OCI-M1 (cell line): ENCODE data around the gene EIF2B5.
A peak's percentile ranks its signal among the peaks of the same experiment; 100 is the strongest.

Experiments used
- DNase-seq: peaks from one replicate; lab custom pipeline; 2025; lab: John Stamatoyannopoulos, UW

Gene EIF2B5

GRCh38 chr3:184174284-184174645, 39.1 kb downstream of the EIF2B5 start:
- DNase-seq = no peak

DNA sequence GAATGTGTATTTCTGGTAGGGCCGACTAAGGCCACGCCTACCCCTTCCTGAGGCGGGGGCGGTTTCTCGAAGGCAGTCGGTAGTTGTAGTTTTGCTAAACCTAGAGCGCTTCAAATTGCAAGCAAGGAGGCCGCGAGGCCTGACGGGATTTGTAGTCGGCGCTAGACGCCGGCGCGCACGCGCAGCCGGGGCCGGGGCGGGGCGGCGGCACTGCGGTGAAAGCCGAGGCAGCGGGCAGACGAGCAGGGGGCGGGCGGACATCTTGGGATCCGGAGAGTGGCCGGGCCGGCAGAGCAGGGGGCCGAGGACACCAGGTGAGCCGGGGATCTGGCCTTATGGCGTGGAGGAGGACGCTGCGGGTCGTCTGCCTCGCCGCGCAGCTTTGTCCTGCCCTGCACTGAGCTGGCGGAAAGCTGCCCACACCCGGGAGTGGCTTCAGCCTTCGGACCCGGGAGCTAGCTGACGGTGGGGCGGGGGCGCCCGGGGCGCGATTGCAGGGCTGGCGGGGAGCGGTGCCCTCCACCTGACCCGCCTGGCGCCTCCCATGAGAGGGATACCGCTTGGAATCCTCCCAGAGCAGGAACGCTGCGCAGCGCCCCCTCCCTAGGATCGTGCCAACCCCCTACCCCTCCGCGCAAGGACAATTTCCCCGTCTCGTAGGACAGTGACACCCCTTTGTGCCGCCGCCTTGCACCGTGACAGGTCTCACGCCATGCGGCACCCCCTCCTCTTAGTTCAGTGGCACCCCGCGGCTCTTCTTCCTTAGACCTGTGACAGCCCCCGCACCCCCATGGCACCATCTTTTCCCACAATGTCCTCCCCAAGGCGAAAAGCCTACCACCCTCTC, 39.7 kb downstream of the EIF2B5 start, which contains the start of gene AP2M1:
Gene AP2M1 (plus strand): TSS at position 210 of the 847 bp plus-strand sequence. CDS start 2,139 bp downstream, outside the sequence.
- DNase-seq = peak; percentile 97

GRCh38 chr3:184175506-184175905, 40.3 kb downstream of the EIF2B5 start:
- DNase-seq = no peak

DNA sequence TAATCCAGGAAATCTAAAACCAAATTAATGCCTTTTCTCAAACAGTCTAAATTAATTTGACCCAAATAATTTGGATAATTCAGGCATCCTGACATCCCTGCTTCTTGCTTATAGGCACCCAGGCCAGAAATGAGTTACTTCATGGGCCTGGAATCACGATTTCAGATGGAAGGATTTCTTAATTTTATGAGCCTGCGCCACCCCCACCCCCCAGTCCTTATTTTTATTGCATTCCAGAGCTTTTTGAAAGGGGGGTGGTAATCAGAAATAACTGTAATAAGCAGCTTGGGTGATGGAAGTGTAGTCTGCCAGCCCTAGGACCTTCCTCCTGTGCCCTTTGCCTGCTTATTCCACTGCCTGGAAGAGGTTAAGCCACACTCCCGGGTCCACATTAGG, 40.8 kb downstream of the EIF2B5 start:
- no peak for DNase-seq

GRCh38 chr3:184176377-184177330, 41.5 kb downstream of the EIF2B5 start:
- DNase-seq = peak; percentile 77

- no peak for DNase-seq
These were observed 42.2 kb downstream of the EIF2B5 start for GRCh38 chr3:184177331-184177731.

DNA sequence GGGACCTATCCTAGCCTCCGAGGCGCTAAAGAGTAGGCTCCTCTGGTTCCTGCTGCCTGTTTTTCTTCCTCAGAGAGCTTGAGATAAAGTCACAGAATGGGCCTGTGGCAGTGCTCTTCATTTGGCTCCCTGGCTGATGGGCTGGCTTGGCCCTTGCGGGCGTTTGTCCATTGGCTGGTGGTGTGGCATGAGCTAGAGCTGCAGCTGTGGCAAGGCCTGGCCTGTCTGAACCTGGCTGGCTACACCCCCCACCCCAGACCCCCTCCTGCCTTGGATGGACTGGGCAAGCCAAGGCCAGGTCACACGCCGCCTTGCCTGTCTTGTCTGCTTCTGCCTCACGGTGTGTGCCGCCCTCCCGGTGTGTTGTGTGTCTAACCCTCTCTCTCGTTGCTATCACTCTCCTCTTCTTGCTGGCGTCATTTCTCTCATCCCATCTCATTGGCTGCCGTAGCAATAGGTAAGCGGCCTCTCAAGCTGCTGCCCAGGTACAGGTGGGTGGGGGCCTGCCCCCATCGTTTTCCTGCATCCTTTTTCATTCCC, 42.7 kb downstream of the EIF2B5 start:
- no peak for DNase-seq

- no peak for DNase-seq
These were observed 43.5 kb downstream of the EIF2B5 start for GRCh38 chr3:184178521-184179138.

DNA sequence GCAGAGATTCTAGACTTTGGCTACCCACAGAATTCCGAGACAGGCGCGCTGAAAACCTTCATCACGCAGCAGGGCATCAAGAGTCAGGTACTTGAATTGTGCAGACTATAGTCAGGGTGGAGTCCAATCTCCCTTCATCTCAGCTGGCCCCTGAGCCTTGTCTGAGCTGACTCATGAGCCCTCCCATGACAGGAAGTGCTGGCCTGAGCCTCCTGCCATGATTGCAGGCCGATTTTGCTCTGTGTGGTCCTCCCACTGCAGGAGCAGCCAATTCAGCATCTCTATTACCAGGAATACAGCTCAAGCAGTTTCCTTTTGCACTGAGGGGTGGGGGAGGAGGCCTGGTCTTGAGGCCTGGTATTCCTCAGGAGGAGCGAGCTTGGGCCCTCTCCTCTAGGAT, 45.0 kb downstream of the EIF2B5 start:
- no peak for DNase-seq

GRCh38 chr3:184181596-184181995, 46.4 kb downstream of the EIF2B5 start:
- DNase-seq = no peak

DNA sequence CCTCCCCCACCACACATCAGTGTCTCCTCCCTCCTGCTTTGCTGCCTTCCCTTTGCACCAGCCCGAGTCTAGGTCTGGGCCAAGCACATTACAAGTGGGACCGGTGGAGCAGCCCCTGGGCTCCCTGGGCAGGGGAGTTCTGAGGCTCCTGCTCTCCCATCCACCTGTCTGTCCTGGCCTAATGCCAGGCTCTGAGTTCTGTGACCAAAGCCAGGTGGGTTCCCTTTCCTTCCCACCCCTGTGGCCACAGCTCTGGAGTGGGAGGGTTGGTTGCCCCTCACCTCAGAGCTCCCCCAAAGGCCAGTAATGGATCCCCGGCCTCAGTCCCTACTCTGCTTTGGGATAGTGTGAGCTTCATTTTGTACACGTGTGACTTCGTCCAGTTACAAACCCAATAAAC, 48.5 kb downstream of the EIF2B5 start:
- no peak for DNase-seq

DNA sequence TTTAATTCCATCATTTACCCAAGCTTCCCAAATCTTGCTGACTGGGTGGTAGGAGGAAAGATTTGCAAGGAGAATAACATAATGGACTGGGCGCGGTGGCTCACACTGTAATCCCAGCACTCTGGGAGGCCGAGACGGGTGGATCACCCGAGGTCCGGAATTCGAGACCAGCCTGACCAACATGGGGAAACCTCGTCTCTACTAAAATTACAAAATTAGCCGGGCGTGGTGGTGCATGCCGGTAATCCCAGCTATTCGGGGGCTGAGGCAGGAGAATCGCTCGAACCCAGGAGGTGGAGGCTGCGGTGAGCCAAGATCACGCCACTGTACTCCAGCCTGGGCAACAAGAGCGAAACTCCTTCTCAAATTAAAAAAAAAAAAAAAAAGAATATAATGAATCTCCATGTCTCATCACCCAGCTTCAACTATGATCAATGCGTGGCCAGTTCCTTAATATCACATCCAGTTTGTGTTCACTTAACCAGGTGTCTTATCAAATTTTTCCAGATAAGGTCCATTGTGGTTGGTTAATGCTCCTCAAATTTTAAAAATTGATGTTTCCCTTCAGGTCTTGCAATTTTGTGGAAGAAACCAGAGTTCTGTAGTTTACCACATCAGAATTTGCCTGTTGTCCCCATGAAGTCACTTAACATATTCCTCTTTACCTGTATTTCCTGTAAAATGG, 49.5 kb downstream of the EIF2B5 start:
- peak; percentile 6 for DNase-seq

DNA sequence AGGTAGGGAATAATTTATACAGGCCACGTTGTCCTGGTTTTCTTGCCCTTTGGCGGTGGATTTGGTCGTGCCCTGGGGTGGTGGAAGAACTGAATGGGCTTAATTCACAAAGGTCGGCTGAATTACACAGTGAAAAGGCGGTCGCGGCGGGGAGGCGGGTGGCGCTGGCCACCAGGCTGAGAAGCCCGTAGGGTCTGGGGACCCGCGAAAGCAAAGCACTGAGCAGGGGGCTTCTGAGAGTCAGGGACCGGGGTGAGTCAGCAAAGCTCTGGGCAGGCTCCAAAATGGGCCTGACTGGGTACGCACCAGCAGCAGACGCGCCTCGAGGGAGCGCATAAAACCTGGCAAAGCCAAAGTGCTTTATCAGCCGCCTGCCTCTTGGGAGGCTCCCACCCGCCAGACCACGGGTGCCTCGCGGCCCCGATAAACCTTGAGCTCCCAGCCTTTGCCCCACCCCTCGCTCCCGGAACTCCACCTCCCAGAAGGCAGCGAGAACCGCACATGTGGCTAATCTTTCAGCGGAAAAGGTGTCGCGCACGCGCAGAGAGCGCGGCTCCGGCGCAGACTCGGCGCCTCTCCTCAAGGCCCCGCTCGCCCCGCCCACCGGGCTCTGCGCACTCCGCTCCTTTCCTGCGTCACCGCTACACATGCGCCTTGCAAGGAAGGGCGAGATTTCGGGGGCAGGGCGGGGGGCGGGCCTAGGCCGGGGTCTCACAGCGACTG, 50.5 kb downstream of the EIF2B5 start:
- peak; percentile 99 for DNase-seq

GRCh38 chr3:184186184-184186901, 51.2 kb downstream of the EIF2B5 start, which contains the start of gene ABCF3:
ABCF3 (plus strand) TSS chr3:184186199; CDS start chr3:184186208, 9 bp downstream.
- DNase-seq = peak; percentile 60

DNA sequence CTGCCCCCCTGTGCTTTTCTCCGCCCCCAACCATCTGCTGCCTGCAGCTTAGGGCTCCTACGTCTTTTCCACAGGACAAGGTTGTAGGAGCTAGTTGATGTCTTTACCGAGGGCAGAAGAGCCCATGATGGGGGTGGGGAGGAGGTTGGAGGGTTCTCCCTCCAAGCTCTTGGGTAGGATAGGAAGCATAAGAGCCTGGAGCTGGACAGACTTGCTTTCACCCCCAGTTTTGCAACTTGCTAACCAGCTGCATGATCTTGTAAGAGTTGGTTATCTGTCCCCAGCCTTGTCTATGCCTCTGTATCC, 51.7 kb downstream of the EIF2B5 start:
- no peak for DNase-seq

DNA sequence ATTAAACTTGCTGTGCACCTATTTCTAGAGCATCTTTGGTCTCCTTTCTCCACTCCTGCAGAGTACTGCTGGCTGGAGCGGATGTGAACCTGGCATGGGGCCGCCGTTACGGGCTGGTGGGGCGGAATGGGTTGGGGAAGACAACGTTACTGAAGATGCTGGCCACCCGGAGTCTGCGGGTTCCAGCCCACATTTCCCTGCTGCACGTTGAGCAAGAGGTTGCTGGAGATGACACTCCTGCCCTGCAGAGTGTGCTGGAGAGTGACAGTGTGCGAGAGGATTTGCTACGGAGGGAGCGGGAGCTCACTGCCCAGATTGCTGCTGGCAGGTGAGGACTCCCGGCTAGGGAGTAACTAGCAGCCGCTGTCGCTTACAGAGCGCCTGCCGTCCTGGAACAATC, 52.9 kb downstream of the EIF2B5 start:
- DNase-seq = no peak

DNA sequence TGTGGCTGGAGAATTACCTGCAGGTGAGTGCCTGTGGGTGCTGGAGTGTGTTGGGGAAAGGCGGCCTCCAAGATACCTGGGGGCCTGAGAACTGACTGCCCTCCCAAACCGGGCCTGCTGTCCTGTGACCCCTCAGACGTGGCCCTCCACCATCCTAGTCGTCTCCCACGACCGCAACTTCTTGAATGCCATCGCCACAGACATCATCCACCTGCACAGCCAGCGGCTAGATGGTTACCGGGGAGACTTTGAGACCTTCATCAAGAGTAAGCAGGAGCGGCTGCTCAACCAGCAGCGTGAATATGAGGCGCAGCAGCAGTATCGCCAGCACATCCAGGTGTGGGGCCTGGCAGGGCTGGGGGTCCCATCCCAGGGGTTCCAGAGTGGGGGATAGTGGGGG, 54.3 kb downstream of the EIF2B5 start:
- no peak for DNase-seq

GRCh38 chr3:184192889-184193288, 57.7 kb downstream of the EIF2B5 start:
- no peak for DNase-seq

GRCh38 chr3:184193991-184194539, 58.9 kb downstream of the EIF2B5 start:
- no peak for DNase-seq
